HEK293T (cell line): ENCODE data around the gene ANKRD17.
"Not testable (repeated sequence)": the region's sequence is repeated elsewhere in the genome, so short reads cannot be mapped to it uniquely, and the experiment has no call there.

Experiments used
- CTCF ChIA-PET: fragments of 350-600 bp; formaldehyde crosslinking; extraction: SDS; loops from one replicate; lab custom pipeline; 2021; ENCODE audit warnings: antibody characterized with exemption, inconsistent platforms; lab: Yijun Ruan, JAX
- POLR2A ChIA-PET: fragments of 350-600 bp; formaldehyde crosslinking; extraction: SDS; loops from one replicate; lab custom pipeline; 2020; ENCODE audit warnings: antibody characterized with exemption, inconsistent platforms; lab: Yijun Ruan, JAX
- DNase-seq: peaks from one replicate; pipeline ENCODE4 v3.0.0; 2012; ENCODE audit warnings: mixed read lengths; ENCODE audit errors: extremely low spot score
- ARNT ChIP-seq: fragments of 450-650 bp; IDR thresholded peaks from 2 replicates; pipeline ENCODE4 v1.6.1; 2017; ENCODE audit warnings: mild to moderate bottlenecking
- BHLHE40 ChIP-seq: fragments of 450-650 bp; IDR thresholded peaks from 2 replicates; pipeline ENCODE4 v1.6.1; 2016; ENCODE audit warnings: mild to moderate bottlenecking, moderate library complexity, borderline replicate concordance
- CTBP1 ChIP-seq: fragments of 450-650 bp; IDR thresholded peaks from 2 replicates; pipeline ENCODE4 v1.6.1; 2016; ENCODE audit warnings: borderline replicate concordance
- ELF4 ChIP-seq: fragments of 450-650 bp; IDR thresholded peaks from 2 replicates; pipeline ENCODE4 v1.6.1; 2017; ENCODE audit warnings: antibody characterized with exemption
- FOXA1 ChIP-seq: fragments of 450-650 bp; IDR thresholded peaks from 2 replicates; pipeline ENCODE4 v1.6.1; 2016; ENCODE audit warnings: mild to moderate bottlenecking
- FOXK2 ChIP-seq: fragments of 450-650 bp; IDR thresholded peaks from 2 replicates; pipeline ENCODE4 v1.6.1; 2016; ENCODE audit warnings: mild to moderate bottlenecking
- FOXM1 ChIP-seq: fragments of 450-650 bp; IDR thresholded peaks from 2 replicates; pipeline ENCODE4 v1.6.1; 2017; ENCODE audit warnings: mild to moderate bottlenecking, borderline replicate concordance
- HDGF ChIP-seq: fragments of 450-650 bp; IDR thresholded peaks from 2 replicates; pipeline ENCODE4 v1.6.1; 2017; ENCODE audit warnings: antibody characterized with exemption, borderline replicate concordance
- L3MBTL2 ChIP-seq: fragments of 450-650 bp; conservative IDR thresholded peaks from 2 replicates; pipeline ENCODE4 v1.6.1; 2016; ENCODE audit warnings: mild to moderate bottlenecking
- LEF1 ChIP-seq: fragments of 450-650 bp; IDR thresholded peaks from 2 replicates; pipeline ENCODE4 v1.6.1; 2017; ENCODE audit warnings: mild to moderate bottlenecking, borderline replicate concordance
- NFRKB ChIP-seq: fragments of 450-650 bp; IDR thresholded peaks from 2 replicates; pipeline ENCODE4 v1.6.1; 2016; ENCODE audit warnings: mild to moderate bottlenecking, moderate library complexity
- SP1 ChIP-seq: fragments of 450-650 bp; IDR thresholded peaks from 2 replicates; pipeline ENCODE4 v1.6.1; 2017
- SUZ12 ChIP-seq: fragments of 450-650 bp; IDR thresholded peaks from 2 replicates; pipeline ENCODE4 v1.6.1; 2016; ENCODE audit warnings: mild to moderate bottlenecking
- TARDBP ChIP-seq: fragments of 450-650 bp; IDR thresholded peaks from 2 replicates; pipeline ENCODE4 v1.6.1; 2016
- ZNF384 ChIP-seq: fragments of 450-650 bp; IDR thresholded peaks from 2 replicates; pipeline ENCODE4 v1.6.1; 2016
- TF ChIP-seq, protein P1 (sequence below): fragments of 450-650 bp; IDR thresholded peaks from 2 replicates; pipeline ENCODE4 v1.6.1; 2016

The ANKRD17 gene

DNA sequence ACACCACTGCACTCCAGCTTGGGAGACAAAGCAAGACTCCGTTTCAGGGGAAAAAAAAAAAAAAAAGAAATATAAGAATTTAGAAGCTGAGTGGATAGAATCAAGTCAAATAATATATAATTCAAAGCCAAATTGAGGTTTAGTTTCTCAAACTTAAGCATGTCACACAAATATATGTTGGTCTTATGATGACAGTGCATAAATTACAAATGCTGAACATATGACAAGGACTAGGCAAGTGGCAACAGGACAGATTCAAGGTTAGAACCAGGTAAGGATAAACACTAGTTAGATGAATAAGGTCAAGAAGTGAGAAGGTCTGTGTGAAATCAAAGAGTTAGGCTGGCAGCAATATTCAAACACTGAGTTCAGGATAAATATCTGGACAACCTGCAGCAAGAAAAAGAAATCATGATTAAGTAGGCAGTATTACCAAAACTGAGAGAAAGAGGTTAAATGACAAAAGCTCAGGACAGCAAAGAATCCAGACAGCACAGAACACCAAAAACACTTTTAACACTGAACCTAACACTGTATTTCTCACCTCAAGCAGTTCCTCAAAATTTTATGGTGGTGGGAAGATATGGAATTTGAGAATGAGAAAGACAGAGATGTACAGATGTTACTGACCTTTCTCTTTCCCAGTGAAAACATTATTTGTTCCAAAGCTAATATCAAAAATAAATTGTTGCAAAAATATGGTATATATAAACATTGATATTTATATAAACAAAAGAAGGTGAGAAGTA is 45.4 kb downstream of the ANKRD17 start:
- no peak for TF ChIP-seq LEF1
- no peak for TF ChIP-seq ELF4
- no peak for TF ChIP-seq CTBP1
- no peak for TF ChIP-seq ARNT
- TF ChIP-seq TARDBP, result no peak
- TF ChIP-seq BHLHE40, result no peak
- no peak for TF ChIP-seq L3MBTL2
- TF ChIP-seq ZNF384, result no peak
- TF ChIP-seq SUZ12, result no peak
- TF ChIP-seq NFRKB, result no peak
- no peak for TF ChIP-seq FOXK2
- TF ChIP-seq HDGF, result no peak
- no peak for TF ChIP-seq FOXA1
- no peak for TF ChIP-seq FOXM1
- no peak for TF ChIP-seq SP1
- TF ChIP-seq, protein P1, sequence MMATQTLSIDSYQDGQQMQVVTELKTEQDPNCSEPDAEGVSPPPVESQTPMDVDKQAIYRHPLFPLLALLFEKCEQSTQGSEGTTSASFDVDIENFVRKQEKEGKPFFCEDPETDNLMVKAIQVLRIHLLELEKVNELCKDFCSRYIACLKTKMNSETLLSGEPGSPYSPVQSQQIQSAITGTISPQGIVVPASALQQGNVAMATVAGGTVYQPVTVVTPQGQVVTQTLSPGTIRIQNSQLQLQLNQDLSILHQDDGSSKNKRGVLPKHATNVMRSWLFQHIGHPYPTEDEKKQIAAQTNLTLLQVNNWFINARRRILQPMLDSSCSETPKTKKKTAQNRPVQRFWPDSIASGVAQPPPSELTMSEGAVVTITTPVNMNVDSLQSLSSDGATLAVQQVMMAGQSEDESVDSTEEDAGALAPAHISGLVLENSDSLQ, result no peak
- CTCF ChIA-PET, result interaction anchor here (0.6 kb wide), 1 partner anchor 36 kb away, joined by 4 read pairs; no protein-coding TSS in a partner anchor
- POLR2A ChIA-PET, result interaction anchor here (1.4 kb wide), 1 partner anchor 10 kb away, joined by 3 read pairs; no protein-coding TSS in a partner anchor
- DNase-seq, result no peak

DNA sequence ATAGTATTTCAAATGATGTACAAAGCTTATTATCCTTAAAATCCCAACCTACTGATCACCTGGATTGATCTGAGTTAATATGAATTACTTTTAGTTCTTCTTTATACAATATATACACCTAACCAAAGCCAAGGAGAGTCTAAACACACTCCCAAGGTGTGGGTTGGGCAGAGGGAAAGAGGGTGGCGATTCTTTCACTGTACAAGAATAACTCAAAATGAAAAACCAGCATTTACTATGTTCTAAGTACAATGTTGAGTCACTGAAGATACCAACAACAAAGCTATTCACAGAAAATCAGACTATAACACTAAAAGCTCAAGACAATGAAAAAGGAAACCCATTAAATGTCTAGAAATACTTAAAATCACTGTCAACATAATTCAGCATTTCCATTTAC is 46.6 kb downstream of the ANKRD17 start:
- no peak for DNase-seq
- TF ChIP-seq ELF4 (no peak), CTBP1 (no peak), TARDBP (no peak), FOXK2 (no peak), HDGF (no peak), SUZ12 (no peak), ARNT (no peak), LEF1 (no peak), BHLHE40 (no peak), L3MBTL2 (no peak), NFRKB (no peak), SP1 (no peak)
- TF ChIP-seq, protein P1, result no peak
- CTCF ChIA-PET, result no interaction called here
- POLR2A ChIA-PET, result interaction anchor here (1.4 to 1.5 kb wide), 2 partner anchors 11 to 47 kb away, joined by 3 read pairs; partner anchors contain the start of gene ANKRD17

DNA sequence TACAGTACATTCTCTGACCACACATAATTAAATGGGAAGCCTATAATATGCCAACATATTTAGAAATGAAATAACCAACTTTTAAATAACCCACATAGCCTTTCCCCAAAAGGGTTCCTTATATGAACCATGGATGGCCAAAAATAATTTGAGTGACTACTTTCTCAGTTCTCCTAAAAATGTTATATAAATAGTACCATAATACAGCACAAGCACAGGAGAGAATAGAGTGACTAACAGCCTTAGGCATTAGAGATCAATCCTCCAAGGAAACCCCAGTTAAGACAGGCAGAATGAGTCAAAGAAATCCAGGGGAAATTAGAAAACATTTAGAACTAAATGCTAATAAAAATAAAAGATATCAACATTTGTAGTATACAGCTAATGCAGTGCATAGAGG is 50.2 kb downstream of the ANKRD17 start:
- no peak for DNase-seq
- ChIA-PET CTCF (no interaction called here), POLR2A (no interaction called here)
- TF ChIP-seq FOXM1 (no peak), ZNF384 (no peak), SUZ12 (no peak), LEF1 (no peak), FOXA1 (no peak), FOXK2 (no peak), ELF4 (no peak), HDGF (no peak), L3MBTL2 (no peak), NFRKB (no peak), BHLHE40 (no peak)

DNA sequence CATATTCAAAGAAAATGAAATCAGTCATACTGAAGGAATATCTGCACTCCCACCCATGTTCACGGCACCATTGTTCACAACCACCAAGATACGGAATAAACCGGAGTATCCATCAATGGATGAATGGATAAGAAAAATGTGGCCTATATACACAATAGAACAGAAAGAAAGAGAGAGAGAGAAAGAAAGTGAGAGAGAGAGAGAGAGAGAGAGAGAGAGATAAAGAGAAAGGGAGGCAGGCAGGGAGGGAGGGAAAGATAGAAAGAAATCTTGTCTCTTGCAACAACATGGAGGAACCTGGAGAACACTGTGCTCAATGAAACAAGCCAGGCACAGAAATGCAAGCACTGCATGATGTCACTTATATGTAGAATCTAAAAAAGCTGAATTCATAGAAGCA is 52.4 kb downstream of the ANKRD17 start:
- ChIA-PET POLR2A (no interaction called here), CTCF (no interaction called here)
- TF ChIP-seq SUZ12 (no peak), HDGF (no peak), SP1 (no peak), TARDBP (no peak), LEF1 (no peak), CTBP1 (no peak), FOXA1 (no peak), ARNT (no peak), FOXK2 (no peak), L3MBTL2 (no peak), FOXM1 (no peak), ZNF384 (no peak)
- TF ChIP-seq, protein P1, result no peak
- no peak for DNase-seq

DNA sequence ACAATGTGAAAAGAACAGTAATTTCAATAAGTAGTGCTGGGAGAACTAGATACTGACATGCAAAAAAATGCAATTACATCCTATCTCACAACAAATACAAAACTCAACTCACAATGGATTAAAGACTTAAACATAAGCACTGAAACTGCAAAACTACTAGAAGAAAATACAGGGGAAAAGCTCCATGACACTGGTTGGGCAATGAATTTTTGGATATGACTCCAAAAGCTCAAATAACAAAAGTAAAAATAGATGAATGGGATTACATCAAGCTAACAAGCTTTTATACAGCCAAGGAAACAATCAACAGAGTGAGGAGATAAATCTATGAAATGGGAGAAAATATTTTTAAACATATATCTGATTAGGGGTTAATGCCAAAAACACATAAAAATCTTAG is 53.1 kb downstream of the ANKRD17 start:
- POLR2A ChIA-PET, result no interaction called here
- TF ChIP-seq HDGF, result no peak
- no peak for TF ChIP-seq CTBP1
- TF ChIP-seq FOXM1, result no peak
- no peak for TF ChIP-seq ELF4
- no peak for TF ChIP-seq ARNT
- no peak for TF ChIP-seq LEF1
- TF ChIP-seq ZNF384, result no peak
- no peak for TF ChIP-seq FOXA1
- TF ChIP-seq SP1, result no peak
- TF ChIP-seq L3MBTL2, result no peak
- TF ChIP-seq FOXK2, result no peak
- no peak for TF ChIP-seq NFRKB
- no peak for TF ChIP-seq TARDBP
- no peak for TF ChIP-seq SUZ12
- TF ChIP-seq BHLHE40, result no peak
- TF ChIP-seq, protein P1, result no peak
- CTCF ChIA-PET, result no interaction called here

DNA sequence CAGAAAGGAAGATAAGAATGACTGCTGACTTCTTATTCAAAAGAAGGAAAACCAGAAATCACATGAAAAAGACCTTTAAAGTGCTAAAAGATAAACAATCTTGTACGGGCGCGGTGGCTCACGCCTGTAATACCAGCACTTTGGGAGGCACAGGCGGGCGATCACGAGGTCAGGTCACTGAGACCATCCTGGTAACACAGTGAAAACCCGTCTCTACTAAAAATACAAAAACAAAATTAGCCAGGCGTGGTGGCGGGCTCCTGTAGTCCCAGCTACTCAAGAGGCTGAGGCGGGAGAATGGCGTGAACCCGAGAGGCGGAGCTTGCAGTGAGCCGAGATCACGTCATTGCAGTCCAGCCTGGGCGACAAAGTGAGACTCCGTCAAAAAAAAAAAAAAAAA is 54.6 kb downstream of the ANKRD17 start:
- CTCF ChIA-PET, result interaction anchor here (0.7 kb wide), 1 partner anchor 305 kb away, joined by 3 read pairs; no protein-coding TSS in a partner anchor
- POLR2A ChIA-PET, result not testable (repeated sequence)

More for the DNA sequence above, 53.1 kb downstream of the ANKRD17 start:
- DNase-seq, result no peak

More for the DNA sequence above, 54.6 kb downstream of the ANKRD17 start:
- DNase-seq, result not testable (repeated sequence)
